ENCODE results near the gene APCDD1L. TPM values are rescaled to one million over a fixed set of nuclear protein-coding genes. Genes with fewer than 3 reads are reported as not detected.
A peak's percentile ranks its signal among the peaks of the same experiment; 100 is the strongest.

Gene APCDD1L
- total RNA-seq, result under 0.01 TPM in 1 of 2 replicates, not detected in the other

- DNase-seq (ENCODE audit: low read depth in 2 of 2), result peak in 1 of 2 donors; percentile 26
These were observed at the start of gene APCDD1L for GRCh38 chr20:58515233-58516212. TSS of gene APCDD1L (minus strand) at chr20:58515399. CDS start at chr20:58514707, 692 bp downstream.

GRCh38 chr20:58559368-58559729 is 44.1 kb upstream of the APCDD1L start:
- DNase-seq (ENCODE audit: low read depth in 2 of 2), result no peak

GRCh38 chr20:58558486-58559367 is 43.5 kb upstream of the APCDD1L start:
- DNase-seq (ENCODE audit: low read depth in 2 of 2), result no peak

GRCh38 chr20:58557733-58558342 is 42.6 kb upstream of the APCDD1L start:
- no peak for DNase-seq (ENCODE audit: low read depth in 2 of 2)

GRCh38 chr20:58556961-58557360 is 41.8 kb upstream of the APCDD1L start:
- DNase-seq (ENCODE audit: low read depth in 2 of 2), result no peak

GRCh38 chr20:58555078-58555765 is 40.0 kb upstream of the APCDD1L start:
- DNase-seq (ENCODE audit: low read depth in 2 of 2), result peak; percentile 11 to 85

GRCh38 chr20:58554541-58554940 is 39.3 kb upstream of the APCDD1L start:
- no peak for DNase-seq (ENCODE audit: low read depth in 2 of 2)

- DNase-seq (ENCODE audit: low read depth in 2 of 2), result no peak
These were observed 38.6 kb upstream of the APCDD1L start for GRCh38 chr20:58553841-58554240.

- DNase-seq (ENCODE audit: low read depth in 2 of 2), result no peak
These were observed 38.0 kb upstream of the APCDD1L start for GRCh38 chr20:58553166-58553696.

GRCh38 chr20:58552366-58552934 is 37.3 kb upstream of the APCDD1L start:
- no peak for DNase-seq (ENCODE audit: low read depth in 2 of 2)

- DNase-seq (ENCODE audit: low read depth in 2 of 2), result no peak
These were observed 36.4 kb upstream of the APCDD1L start for GRCh38 chr20:58551631-58552030.

GRCh38 chr20:58550275-58551059 is 35.3 kb upstream of the APCDD1L start:
- peak; percentile 47 to 95 for DNase-seq (ENCODE audit: low read depth in 2 of 2)

GRCh38 chr20:58549231-58550209 is 34.3 kb upstream of the APCDD1L start:
- DNase-seq (ENCODE audit: low read depth in 2 of 2), result no peak

GRCh38 chr20:58547623-58548475 is 32.6 kb upstream of the APCDD1L start:
- DNase-seq (ENCODE audit: low read depth in 2 of 2), result peak in 1 of 2 donors; percentile 37

GRCh38 chr20:58546756-58547622 is 31.8 kb upstream of the APCDD1L start:
- no peak for DNase-seq (ENCODE audit: low read depth in 2 of 2)

GRCh38 chr20:58546416-58546711 is 31.2 kb upstream of the APCDD1L start:
- DNase-seq (ENCODE audit: low read depth in 2 of 2), result no peak

Measured in lung microvascular endothelial cell (primary cell).